Endodermal cell (in vitro differentiated cells): ENCODE measurements around the gene GRID1. TPM values are rescaled to one million over a fixed set of nuclear protein-coding genes. Genes with fewer than 3 reads are reported as not detected.

Source experiments
- DNase-seq: peaks from one replicate; pipeline ENCODE4 v3.0.0-alpha.2; 2017
- H3K27ac ChIP-seq: 2 replicates; pipeline ENCODE4 v1.5.1; 2013; ENCODE audit warnings: mild to moderate bottlenecking, low read depth, low read length, moderate library complexity
- H3K27me3 ChIP-seq: 2 replicates; pipeline ENCODE4 v1.6.1; 2013; ENCODE audit warnings: mild to moderate bottlenecking, low read length, moderate library complexity; ENCODE audit not compliant: insufficient read depth, control insufficient read depth, poor library complexity, severe bottlenecking
- H3K36me3 ChIP-seq: 2 replicates; pipeline ENCODE4 v1.7.0; 2013; ENCODE audit warnings: mild to moderate bottlenecking, low read length, moderate library complexity; ENCODE audit not compliant: control insufficient read depth, insufficient read depth
- H3K4me1 ChIP-seq: one replicate; pipeline ENCODE4 v1.7.0; 2013; ENCODE audit warnings: low read length; ENCODE audit not compliant: control insufficient read depth, insufficient read depth
- H3K4me3 ChIP-seq: 2 replicates; pipeline ENCODE4 v1.5.1; 2013; ENCODE audit warnings: mild to moderate bottlenecking, low read length, moderate library complexity
- H3K9ac ChIP-seq: 2 replicates; pipeline ENCODE4 v1.6.1; 2013; ENCODE audit warnings: mild to moderate bottlenecking, low read length, moderate library complexity; ENCODE audit not compliant: poor library complexity, severe bottlenecking; ENCODE audit errors: extremely low read depth
- H3K9me3 ChIP-seq: 2 replicates; pipeline ENCODE4 v1.6.1; 2013; ENCODE audit warnings: mild to moderate bottlenecking, low read length, moderate library complexity; ENCODE audit not compliant: control insufficient read depth
- H3K27ac Mint-ChIP-seq: 2 replicates; pipeline ENCODE4 v1.8.0; 2020; ENCODE audit warnings: mixed read lengths
- H3K27me3 Mint-ChIP-seq: 2 replicates; pipeline ENCODE4 v1.8.0; 2021; ENCODE audit warnings: mild to moderate bottlenecking, mixed read lengths; ENCODE audit not compliant: insufficient read depth
- H3K36me3 Mint-ChIP-seq: 2 replicates; pipeline ENCODE4 v1.8.0; 2020; ENCODE audit warnings: low read depth, mixed read lengths
- H3K4me1 Mint-ChIP-seq: 2 replicates; pipeline ENCODE4 v1.8.0; 2020; ENCODE audit warnings: mixed read lengths
- H3K4me3 Mint-ChIP-seq: 2 replicates; pipeline ENCODE4 v1.8.0; 2020; ENCODE audit warnings: mild to moderate bottlenecking, moderate library complexity, mixed read lengths
- H3K9me3 Mint-ChIP-seq: 2 replicates; pipeline ENCODE4 v1.8.0; 2020; ENCODE audit warnings: mild to moderate bottlenecking, mixed read lengths
- CTCF ChIP-seq: fragments of 200-600 bp; sonication (generic); conservative IDR thresholded peaks from 2 replicates; pipeline ENCODE4 v1.5.0; 2021; ENCODE audit warnings: antibody characterized with exemption, mild to moderate bottlenecking
- WGBS, 2 experiments: methylation state at CpG; one replicate each; pipeline versions ENCODE4 v1.1.5 to v1.1.7; 2013; ENCODE audit warnings: missing lambda C conversion rate in 2 of 2, mixed read lengths in 1 of 2; ENCODE audit not compliant: insufficient coverage in 1 of 2, insufficient read length in 1 of 2; 5-methylcytosine and 5-hydroxymethylcytosine counted together
- total RNA-seq, 2 donors: library from RNA; stranded (reverse); fragmentation: NEBNext Ultra II Directional in 1 of 2; extraction: Animal tissue kit (Norgen Biotek cat#: 25700) in 1 of 2; gene quantifications; 2 replicates in 1 of 2; 3 replicates in 1 of 2; pipeline ENCODE4 v1.2.1, GENCODE V29; 2021

The GRID1 gene
- total RNA-seq, 2 donors from 2014 or later: 0.13 to 0.53 TPM

GRCh38 chr10:86200269-86200668, 166.3 kb downstream of the GRID1 start:
- H3K27ac ChIP-seq: no peak overlapping the region
- H3K9me3 ChIP-seq: no peaks in the 10 kb centered on the region
- TF ChIP-seq CTCF: no peak
- no peak overlapping the region for H3K9ac ChIP-seq
- H3K4me3 ChIP-seq: no peak overlapping the region
- Mint-ChIP-seq H3K27me3 (peaks cover 9% of the 10 kb centered on the region), H3K36me3 (no peaks in the 10 kb centered on the region), H3K9me3 (no peaks in the 10 kb centered on the region), H3K27ac (no peak overlapping the region), H3K4me3 (no peak overlapping the region), H3K4me1 (no peaks in the 10 kb centered on the region)
- no peaks in the 10 kb centered on the region for H3K27me3 ChIP-seq
- H3K4me1 ChIP-seq: no peaks in the 10 kb centered on the region
- DNase-seq: no peak
- no peaks in the 10 kb centered on the region for H3K36me3 ChIP-seq
- 80 to 89% methylated on average over 1 of the region's 1 CpG for WGBS, 2 experiments

GRCh38 chr10:86199041-86199440, 167.6 kb downstream of the GRID1 start:
- WGBS, 2 experiments: 74 to 78% methylated on average over 1 of the region's 1 CpG
- no peak for TF ChIP-seq CTCF
- Histone ChIP-seq H3K9me3 (no peaks in the 10 kb centered on the region), H3K27ac (no peak overlapping the region), H3K4me1 (no peaks in the 10 kb centered on the region), H3K27me3 (no peaks in the 10 kb centered on the region), H3K9ac (no peak overlapping the region), H3K4me3 (no peak overlapping the region), H3K36me3 (no peaks in the 10 kb centered on the region)
- DNase-seq: no peak
- Mint-ChIP-seq H3K36me3 (no peaks in the 10 kb centered on the region), H3K4me1 (no peaks in the 10 kb centered on the region), H3K27ac (no peak overlapping the region), H3K4me3 (no peak overlapping the region), H3K27me3 (peaks cover 9% of the 10 kb centered on the region), H3K9me3 (no peaks in the 10 kb centered on the region)

GRCh38 chr10:86198271-86198670, 168.3 kb downstream of the GRID1 start:
- Mint-ChIP-seq H3K4me3 (no peak overlapping the region), H3K36me3 (no peaks in the 10 kb centered on the region), H3K27me3 (peaks cover 7% of the 10 kb centered on the region), H3K27ac (no peak overlapping the region), H3K9me3 (no peaks in the 10 kb centered on the region), H3K4me1 (no peaks in the 10 kb centered on the region)
- 86 to 94% methylated on average over 4 of the region's 4 CpGs for WGBS, 2 experiments
- Histone ChIP-seq H3K27ac (no peak overlapping the region), H3K9me3 (no peaks in the 10 kb centered on the region), H3K4me1 (no peaks in the 10 kb centered on the region), H3K9ac (no peak overlapping the region), H3K27me3 (no peaks in the 10 kb centered on the region), H3K4me3 (no peak overlapping the region), H3K36me3 (no peaks in the 10 kb centered on the region)
- TF ChIP-seq CTCF: no peak
- no peak for DNase-seq
